ENCODE results near the gene CCNT1. TPM values are rescaled to one million over a fixed set of nuclear protein-coding genes. Genes with fewer than 3 reads are reported as not detected.
"Not testable (repeated sequence)": the region's sequence is repeated elsewhere in the genome, so short reads cannot be mapped to it uniquely, and the experiment has no call there.

CCNT1 gene
- total RNA-seq, 1 donor from 2014 or later = 46.1 TPM

GRCh38 chr12:48643011-48643410, 73.5 kb downstream of the CCNT1 start:
- Mint-ChIP-seq H3K27me3 (ENCODE audit: unreplicated experiment) (peaks cover 4% of the 10 kb centered on the region), H3K9me3 (ENCODE audit: unreplicated experiment) (no peaks in the 10 kb centered on the region), H3K4me3 (ENCODE audit: unreplicated experiment) (no peak overlapping the region), H3K4me1 (ENCODE audit: unreplicated experiment) (no peaks in the 10 kb centered on the region), H3K36me3 (ENCODE audit: low read depth, unreplicated experiment) (peaks cover 42% of the 10 kb centered on the region), H3K27ac (ENCODE audit: unreplicated experiment) (no peak overlapping the region)
- no peak for TF ChIP-seq CTCF (IDR thresholded peaks at IDR 0.05; ENCODE audit: unreplicated experiment)
- no peak for DNase-seq (ENCODE audit: low spot score)

- not testable (repeated sequence) for H3K27ac Mint-ChIP-seq (ENCODE audit: unreplicated experiment); DNase-seq (ENCODE audit: low spot score); H3K27me3 Mint-ChIP-seq (ENCODE audit: unreplicated experiment); H3K4me1 Mint-ChIP-seq (ENCODE audit: unreplicated experiment); H3K4me3 Mint-ChIP-seq (ENCODE audit: unreplicated experiment); H3K9me3 Mint-ChIP-seq (ENCODE audit: unreplicated experiment)
- peaks cover 42% of the 10 kb centered on the region for H3K36me3 Mint-ChIP-seq (ENCODE audit: low read depth, unreplicated experiment)
Measured at GRCh38 chr12:48641752-48642555, 74.6 kb downstream of the CCNT1 start.

- Mint-ChIP-seq H3K27ac (ENCODE audit: unreplicated experiment) (no peak overlapping the region), H3K4me3 (ENCODE audit: unreplicated experiment) (peak overlapping the region; percentile 37), H3K27me3 (ENCODE audit: unreplicated experiment) (peaks cover 4% of the 10 kb centered on the region), H3K4me1 (ENCODE audit: unreplicated experiment) (no peaks in the 10 kb centered on the region), H3K36me3 (ENCODE audit: low read depth, unreplicated experiment) (peaks cover 42% of the 10 kb centered on the region), H3K9me3 (ENCODE audit: unreplicated experiment) (no peaks in the 10 kb centered on the region)
- no peak for DNase-seq (ENCODE audit: low spot score)
- no peak for TF ChIP-seq CTCF (IDR thresholded peaks at IDR 0.05; ENCODE audit: unreplicated experiment)
Measured at GRCh38 chr12:48640854-48641253, 75.7 kb downstream of the CCNT1 start.

GRCh38 chr12:48640428-48640827, 76.1 kb downstream of the CCNT1 start:
- Mint-ChIP-seq H3K27ac (ENCODE audit: unreplicated experiment) (no peak overlapping the region), H3K4me1 (ENCODE audit: unreplicated experiment) (no peaks in the 10 kb centered on the region)

More at GRCh38 chr12:48640428-48640827, 76.1 kb downstream of the CCNT1 start:
- TF ChIP-seq CTCF (IDR thresholded peaks at IDR 0.05; ENCODE audit: unreplicated experiment) = no peak
- Mint-ChIP-seq H3K36me3 (ENCODE audit: low read depth, unreplicated experiment) (peaks cover 42% of the 10 kb centered on the region), H3K27me3 (ENCODE audit: unreplicated experiment) (peaks cover 4% of the 10 kb centered on the region), H3K4me3 (ENCODE audit: unreplicated experiment) (no peak overlapping the region), H3K9me3 (ENCODE audit: unreplicated experiment) (no peaks in the 10 kb centered on the region)
- DNase-seq (ENCODE audit: low spot score) = no peak

Small RNA genes lying within 50 kb of the gene (microRNA-seq; reads per million reads assigned to microRNA genes)
- 1.7 reads per million, percentile 26 among the genes with 10 or more reads in this experiment for gene MIR1291 (ENCODE audit: unreplicated experiment)

Other genes with a start within 250 kb of the CCNT1 start
- not detected for gene ANP32D, start 244.1 kb downstream of the CCNT1 start, total RNA-seq (ENCODE audit: unreplicated experiment)
- not detected for gene C12orf54, start 234.2 kb downstream of the CCNT1 start, total RNA-seq (ENCODE audit: unreplicated experiment)
- gene OR8S1, start 191.1 kb downstream of the CCNT1 start, total RNA-seq (ENCODE audit: unreplicated experiment) = not detected
- gene LALBA, start 146.7 kb downstream of the CCNT1 start, total RNA-seq (ENCODE audit: unreplicated experiment) = not detected
- 37.5 TPM for gene KANSL2, start 34.5 kb downstream of the CCNT1 start, total RNA-seq (ENCODE audit: unreplicated experiment)
- 31.6 TPM for gene ADCY6, start 72.4 kb upstream of the CCNT1 start, total RNA-seq (ENCODE audit: unreplicated experiment)
- 83.1 TPM for gene CACNB3, start 101.8 kb upstream of the CCNT1 start, total RNA-seq (ENCODE audit: unreplicated experiment)
- 96.2 TPM for gene DDX23, start 135.5 kb upstream of the CCNT1 start, total RNA-seq (ENCODE audit: unreplicated experiment)
- 1.0 TPM for gene RND1, start 149.2 kb upstream of the CCNT1 start, total RNA-seq (ENCODE audit: unreplicated experiment)
- 16.0 TPM for gene FKBP11, start 208.8 kb upstream of the CCNT1 start, total RNA-seq (ENCODE audit: unreplicated experiment)
- gene ARF3, start 240.8 kb upstream of the CCNT1 start, total RNA-seq (ENCODE audit: unreplicated experiment) = 307 TPM